GM10266 (cell line): ENCODE data around the gene PDE2A.
"Not testable (repeated sequence)": the region's sequence is repeated elsewhere in the genome, so short reads cannot be mapped to it uniquely, and the experiment has no call there.

Experiments used
- DNase-seq: peaks from one replicate; pipeline ENCODE4 v3.0.0; 2012; ENCODE audit errors: extremely low spot score
- TF ChIP-seq, protein P1 (sequence below): IDR thresholded peaks from 2 replicates; pipeline ENCODE4 v1.5.1; 2012; ENCODE audit warnings: mild to moderate bottlenecking, low read depth; ENCODE audit not compliant: control insufficient read depth, insufficient read depth; ENCODE audit errors: missing control alignments

The PDE2A gene

DNA sequence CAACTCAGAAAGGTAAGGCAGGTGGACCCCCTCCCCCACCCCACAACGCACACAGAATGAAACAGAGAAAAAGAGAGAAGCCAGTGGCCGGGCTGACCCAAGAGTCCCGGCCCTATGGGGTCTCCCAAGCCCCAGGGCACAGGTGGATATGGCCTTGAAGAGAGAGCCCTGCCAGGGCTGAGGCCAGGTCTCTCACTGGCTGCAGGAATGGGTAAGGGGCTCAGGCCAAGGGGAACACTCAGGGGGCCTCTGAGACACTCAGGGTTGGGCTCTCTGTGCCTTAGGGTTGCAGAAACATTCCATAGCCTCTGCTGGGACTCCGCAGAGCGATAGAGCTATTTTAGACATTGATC is 98.0 kb downstream of the PDE2A start:
- DNase-seq = no peak
- TF ChIP-seq, protein P1, sequence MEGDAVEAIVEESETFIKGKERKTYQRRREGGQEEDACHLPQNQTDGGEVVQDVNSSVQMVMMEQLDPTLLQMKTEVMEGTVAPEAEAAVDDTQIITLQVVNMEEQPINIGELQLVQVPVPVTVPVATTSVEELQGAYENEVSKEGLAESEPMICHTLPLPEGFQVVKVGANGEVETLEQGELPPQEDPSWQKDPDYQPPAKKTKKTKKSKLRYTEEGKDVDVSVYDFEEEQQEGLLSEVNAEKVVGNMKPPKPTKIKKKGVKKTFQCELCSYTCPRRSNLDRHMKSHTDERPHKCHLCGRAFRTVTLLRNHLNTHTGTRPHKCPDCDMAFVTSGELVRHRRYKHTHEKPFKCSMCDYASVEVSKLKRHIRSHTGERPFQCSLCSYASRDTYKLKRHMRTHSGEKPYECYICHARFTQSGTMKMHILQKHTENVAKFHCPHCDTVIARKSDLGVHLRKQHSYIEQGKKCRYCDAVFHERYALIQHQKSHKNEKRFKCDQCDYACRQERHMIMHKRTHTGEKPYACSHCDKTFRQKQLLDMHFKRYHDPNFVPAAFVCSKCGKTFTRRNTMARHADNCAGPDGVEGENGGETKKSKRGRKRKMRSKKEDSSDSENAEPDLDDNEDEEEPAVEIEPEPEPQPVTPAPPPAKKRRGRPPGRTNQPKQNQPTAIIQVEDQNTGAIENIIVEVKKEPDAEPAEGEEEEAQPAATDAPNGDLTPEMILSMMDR = no peak

DNA sequence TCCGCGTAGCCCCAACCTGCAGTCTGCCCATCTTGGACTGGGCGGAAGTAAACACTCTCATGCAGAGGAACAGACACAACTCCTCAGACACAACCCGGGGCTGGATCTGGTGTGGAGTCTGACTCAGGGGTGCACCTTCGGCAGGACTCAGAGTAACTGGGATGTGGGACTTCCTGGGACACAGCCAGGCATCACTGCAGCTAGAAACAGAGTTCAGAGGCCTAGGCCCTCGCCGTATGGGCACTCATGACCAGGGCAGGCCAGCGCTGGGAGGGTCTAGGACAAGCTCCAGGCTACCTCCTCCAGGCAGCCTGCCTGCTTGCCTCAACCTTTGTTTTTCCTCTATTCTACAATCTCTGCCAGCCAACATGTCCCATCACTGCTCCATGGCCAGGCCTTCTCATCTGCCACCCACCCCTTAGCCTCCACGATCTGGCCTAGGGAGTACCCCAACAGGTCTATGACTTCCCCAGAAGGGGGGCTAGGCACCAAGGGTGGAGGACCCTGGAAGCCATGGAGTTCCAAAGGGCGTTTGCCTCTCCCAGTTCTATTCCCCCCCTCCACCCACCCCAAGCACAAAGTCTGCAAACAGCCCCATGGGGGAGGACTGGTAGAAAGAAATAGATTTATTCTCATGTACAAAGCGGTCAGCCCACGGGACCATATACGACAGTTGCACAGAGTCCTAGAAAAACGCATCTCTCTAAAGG is 98.5 kb downstream of the PDE2A start:
- TF ChIP-seq, protein P1 = no peak
- no peak for DNase-seq

DNA sequence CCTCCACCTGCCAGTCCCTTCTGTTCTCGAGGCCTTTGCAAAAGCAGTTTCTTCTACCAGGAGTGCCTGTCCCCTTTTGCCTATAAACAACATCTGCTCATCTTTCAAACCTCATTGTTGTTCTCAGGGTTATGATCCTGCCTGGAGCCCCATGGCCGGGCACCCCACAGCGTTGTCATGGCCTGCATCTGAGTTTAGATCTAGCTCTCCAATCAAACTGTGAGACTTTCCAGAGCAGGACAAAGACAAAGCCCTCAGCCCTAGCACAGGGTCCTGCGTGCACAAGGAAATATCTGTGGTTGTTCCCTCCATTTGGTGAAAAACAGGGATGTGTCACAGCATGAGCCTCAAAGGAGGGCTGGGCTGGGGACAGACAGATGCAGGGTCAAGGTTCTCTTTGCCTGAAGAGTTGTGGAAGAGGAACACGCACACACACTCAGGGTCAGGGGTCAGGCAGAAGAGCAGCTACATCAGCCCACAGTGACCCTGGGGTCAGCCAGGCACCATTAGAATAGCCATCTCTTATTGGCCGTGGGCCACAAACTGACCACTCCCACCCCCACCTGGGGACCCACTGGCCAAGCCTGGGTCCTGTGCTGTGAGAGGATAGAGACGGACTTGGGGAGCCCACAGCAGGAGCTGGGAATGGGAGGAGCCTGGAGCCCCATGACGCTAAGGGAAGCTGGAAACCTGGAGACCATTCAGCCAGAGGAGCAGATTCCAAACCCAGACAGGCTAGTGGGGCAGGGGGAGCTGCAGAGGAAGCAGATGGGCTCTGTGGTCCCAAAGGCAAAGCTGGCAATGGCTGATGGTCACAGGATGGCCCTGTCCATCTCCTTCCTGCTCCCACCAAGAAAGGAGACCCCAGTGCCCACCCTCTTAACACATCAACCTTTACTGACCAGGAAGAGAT is 99.4 kb downstream of the PDE2A start:
- TF ChIP-seq, protein P1 = no peak
- DNase-seq = no peak

DNA sequence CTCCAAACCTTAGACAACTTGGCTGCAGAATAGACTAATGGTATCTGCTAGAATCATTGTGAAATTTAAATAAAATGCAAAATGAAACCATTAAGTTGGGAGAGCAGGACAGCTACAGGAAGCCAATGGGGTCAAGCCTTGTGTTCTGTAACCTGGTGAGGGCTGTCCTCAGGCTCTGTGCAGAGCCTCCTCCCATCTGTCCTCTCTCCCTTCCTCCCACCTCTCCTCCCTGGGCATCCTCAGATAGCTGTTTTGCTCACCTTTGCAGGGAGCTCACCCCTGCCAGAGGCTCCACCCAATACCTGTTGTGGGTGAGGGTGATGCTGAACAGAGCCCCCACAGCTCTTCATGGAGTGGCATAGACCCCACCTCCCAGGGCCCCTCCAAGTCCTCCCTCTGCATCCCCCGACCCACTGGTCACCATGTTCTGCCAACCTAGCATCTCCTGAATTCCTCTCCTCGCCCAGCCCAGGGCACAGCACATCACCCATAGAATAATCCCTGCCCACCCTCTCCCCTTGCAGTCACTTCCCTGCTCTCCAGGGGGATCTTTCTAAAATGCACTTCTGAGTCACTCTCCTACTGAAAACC is 100.3 kb downstream of the PDE2A start:
- TF ChIP-seq, protein P1 = no peak
- DNase-seq = no peak

DNA sequence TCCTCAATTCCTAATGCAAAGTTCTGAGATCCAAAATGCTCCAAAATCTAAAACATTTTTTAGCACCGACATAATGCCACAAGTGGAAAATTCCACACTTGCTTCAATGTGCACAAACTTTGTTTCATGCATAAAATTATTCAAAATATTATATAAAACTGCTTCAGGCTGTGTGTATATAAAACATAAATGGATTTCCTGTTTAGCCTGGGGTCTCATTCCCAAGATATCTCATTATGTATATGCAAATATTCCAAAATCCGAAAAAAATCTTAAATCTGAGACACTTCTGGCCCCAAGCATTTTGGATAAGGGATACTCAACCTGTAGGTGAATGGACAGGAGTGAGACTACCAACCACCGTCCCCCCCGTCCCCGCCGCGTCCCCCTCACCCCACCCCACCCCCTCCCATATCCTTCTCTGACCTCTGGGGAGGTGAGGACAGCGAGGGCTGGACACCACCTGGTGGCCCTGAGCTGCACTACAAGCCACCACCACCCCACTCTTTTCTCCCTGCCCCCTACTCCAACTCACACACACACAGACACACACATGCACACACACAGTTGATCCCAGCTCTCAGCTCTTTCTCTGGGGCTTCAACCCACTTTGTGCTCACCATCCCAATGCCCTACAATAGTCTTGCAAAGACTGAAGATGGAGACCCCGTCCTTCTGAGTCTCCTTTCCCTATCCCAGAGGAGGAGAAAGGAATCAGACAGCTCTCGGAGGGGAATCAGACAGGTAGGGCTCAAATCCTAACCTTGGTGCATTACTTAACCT is 101.0 kb downstream of the PDE2A start:
- TF ChIP-seq, protein P1 = peak; percentile 62
- DNase-seq = peak; percentile 67

DNA sequence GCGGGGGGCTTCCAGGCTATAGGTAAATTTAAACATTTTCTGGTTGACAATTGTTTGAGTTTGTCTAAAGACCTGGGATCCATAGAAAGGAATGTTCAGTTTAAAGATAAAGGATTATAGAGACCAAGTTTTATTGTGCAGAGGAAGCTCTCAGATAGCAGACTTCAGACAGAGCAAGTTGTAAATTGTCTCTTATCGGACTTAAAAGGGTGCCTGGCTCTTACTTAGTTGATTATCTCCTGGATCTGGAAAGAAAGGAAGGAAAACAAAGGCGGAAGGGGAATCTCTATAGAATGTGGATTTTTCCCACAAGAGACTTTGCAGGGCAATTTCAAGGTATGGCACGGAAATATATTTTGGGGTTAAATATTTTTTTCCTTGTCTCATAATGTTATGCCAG is 101.7 kb downstream of the PDE2A start:
- DNase-seq = not testable (repeated sequence)

DNA sequence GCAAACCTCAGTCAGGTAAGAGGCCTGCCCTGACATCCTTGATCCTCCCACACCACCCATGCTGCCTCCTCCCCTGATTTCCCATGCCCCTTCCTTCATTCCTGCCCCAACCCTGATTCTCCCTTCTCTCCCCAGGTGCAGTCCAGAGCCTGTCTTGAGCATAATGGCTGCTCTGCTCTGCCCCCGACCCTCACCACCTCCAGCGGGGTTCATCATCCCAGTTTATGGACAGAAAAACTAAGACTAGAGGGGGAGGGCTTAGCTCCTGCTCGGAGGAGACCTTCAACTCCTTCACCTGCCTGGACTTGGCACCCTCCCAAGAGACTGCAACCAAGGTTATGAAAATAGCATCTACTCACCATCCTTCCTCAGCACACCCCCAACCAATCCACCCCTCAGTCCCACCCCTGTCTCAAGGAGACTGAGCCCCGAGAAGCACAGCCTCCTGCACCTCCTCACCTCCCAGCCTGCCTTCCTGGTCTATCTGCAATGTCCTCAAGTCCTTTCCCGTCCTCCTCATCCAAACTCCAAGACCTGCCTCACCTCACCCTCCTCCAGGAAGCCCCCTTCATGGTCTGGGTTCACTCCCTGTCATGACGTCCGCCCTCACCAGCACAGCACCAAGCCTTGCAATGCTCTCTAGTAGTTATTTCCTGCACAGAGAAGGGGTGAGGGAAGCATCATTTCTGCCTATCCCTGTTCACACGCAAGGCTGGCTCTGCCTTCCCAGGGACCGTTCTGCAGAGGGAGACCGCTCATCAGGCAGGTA is 103.1 kb downstream of the PDE2A start:
- TF ChIP-seq, protein P1 = no peak
- DNase-seq = no peak
